Right lobe of liver (tissue), 6 donors: Measurements from ENCODE around the gene EMC6. TPM values are rescaled to one million over a fixed set of nuclear protein-coding genes. Genes with fewer than 3 reads are reported as not detected.

Experiments used
- ATAC-seq, 4 donors: fragments of 200-7000 bp; cut with Tn5 transposase; one replicate each; pipeline ENCODE4 v1.9.1; 2020; ENCODE audit warnings: mild to moderate bottlenecking in 4 of 4, moderate library complexity in 4 of 4
- DNase-seq, 3 donors: peaks; one replicate each; pipeline ENCODE4 v3.0.0-alpha.2; 2020
- H3K27ac ChIP-seq, 3 donors: fragments of 200-600 bp; one replicate each; pipeline ENCODE4 v1.8.0; 2022
- H3K27me3 ChIP-seq, 2 donors: fragments of 200-600 bp; one replicate each; pipeline ENCODE4 v1.8.0; 2022
- H3K36me3 ChIP-seq, 4 donors: fragments of 200-600 bp; sonication (generic) in 1 of 4; one replicate each; pipeline versions ENCODE4 v1.5.1 to v1.8.0; 2017 to 2022; ENCODE audit warnings: control low read depth in 1 of 4
- H3K4me1 ChIP-seq, 4 donors: fragments of 200-600 bp; sonication (generic) in 1 of 4; one replicate each; pipeline versions ENCODE4 v1.5.1 to v1.8.0; 2017 to 2022; ENCODE audit warnings: control low read depth in 1 of 4
- H3K4me3 ChIP-seq, 3 donors: fragments of 200-600 bp; one replicate each; pipeline ENCODE4 v1.8.0; 2022
- H3K9me3 ChIP-seq, 4 donors: fragments of 200-600 bp; sonication (generic) in 1 of 4; one replicate each; pipeline versions ENCODE4 v1.5.1 to v1.8.0; 2017 to 2022; ENCODE audit warnings: control low read depth in 1 of 4
- CTCF ChIP-seq, 4 donors: fragments of 200-600 bp in 3 of 4; fragments of 450-650 bp in 1 of 4; IDR thresholded peaks; one replicate each; pipeline versions ENCODE4 v1.5.1 to v1.8.0; 2016 to 2022; ENCODE audit warnings: antibody characterized with exemption in 4 of 4, mild to moderate bottlenecking in 2 of 4
- POLR2A ChIP-seq: fragments of 450-650 bp; IDR thresholded peaks from one replicate; pipeline ENCODE4 v1.6.1; 2017; ENCODE audit warnings: antibody characterized with exemption, mild to moderate bottlenecking
- WGBS: methylation state at CpG from one replicate; pipeline ENCODE4 v1.1.6; 2018; ENCODE audit warnings: low coverage, low lambda C conversion rate; ENCODE audit not compliant: insufficient coverage; ENCODE audit errors: missing lambda C conversion rate; 5-methylcytosine and 5-hydroxymethylcytosine counted together
- intact Hi-C, 2 donors: fragments of 100-400 bp; cut with DNase I; formaldehyde crosslinking; loops; one replicate each; pipeline versions ENCODE4 v1.11.2 to v1.14.1; 2022
- total RNA-seq, 6 experiments: library from RNA; depleted of rRNA in 2 of 6; stranded (reverse); fragments of >200 nt in 2 of 6; fragmentation: NEBNext Ultra II Directional in 3 of 6; extraction: Animal tissue kit (Norgen Biotek cat#: 25700) in 3 of 6; gene quantifications; one replicate each; pipeline versions ENCODE4 v1.1.0 to v1.2.4, GENCODE V29; 2016 to 2023
- donor health status: DM: no; HTN: yes; CAD: no.
- donor health status: DM: no; HTN: no; CAD: no.
- donor health status: DM: no; HTN: no; CAD: no.
- donor health status: DM: no; HTN: yes; CAD: no.
- donor health status: DM: no; HTN: yes; CAD: no.

Gene EMC6
- total RNA-seq, 6 experiments from 2014 or later = 19.7 to 27.7 (median 24.4) TPM

GRCh38 chr17:3647251-3647650 is 21.4 kb upstream of the EMC6 start:
- Histone ChIP-seq H3K9me3 (no peaks in the 10 kb centered on the region), H3K4me3 (peak overlapping the region in 1 of 3 donors; percentile 23), H3K27ac (peak overlapping the region in 2 of 3 donors; percentile 57 to 60), H3K36me3 (no peaks in the 10 kb centered on the region), H3K4me1 (peaks cover 0 to 13% (median 5%) of the 10 kb centered on the region in 4 donors), H3K27me3 (no peaks in the 10 kb centered on the region)
- peak in 1 of 4 donors; percentile 7 for TF ChIP-seq CTCF (IDR thresholded peaks at IDR 0.05)
- TF ChIP-seq POLR2A = no peak
- ATAC-seq = peak; percentile 77 to 90 (median 82)
- intact Hi-C loops = no loop called here
- peak in 1 of 3 donors; percentile 76 for DNase-seq
- WGBS = 67% methylated on average over 2 of the region's 12 CpGs

DNA sequence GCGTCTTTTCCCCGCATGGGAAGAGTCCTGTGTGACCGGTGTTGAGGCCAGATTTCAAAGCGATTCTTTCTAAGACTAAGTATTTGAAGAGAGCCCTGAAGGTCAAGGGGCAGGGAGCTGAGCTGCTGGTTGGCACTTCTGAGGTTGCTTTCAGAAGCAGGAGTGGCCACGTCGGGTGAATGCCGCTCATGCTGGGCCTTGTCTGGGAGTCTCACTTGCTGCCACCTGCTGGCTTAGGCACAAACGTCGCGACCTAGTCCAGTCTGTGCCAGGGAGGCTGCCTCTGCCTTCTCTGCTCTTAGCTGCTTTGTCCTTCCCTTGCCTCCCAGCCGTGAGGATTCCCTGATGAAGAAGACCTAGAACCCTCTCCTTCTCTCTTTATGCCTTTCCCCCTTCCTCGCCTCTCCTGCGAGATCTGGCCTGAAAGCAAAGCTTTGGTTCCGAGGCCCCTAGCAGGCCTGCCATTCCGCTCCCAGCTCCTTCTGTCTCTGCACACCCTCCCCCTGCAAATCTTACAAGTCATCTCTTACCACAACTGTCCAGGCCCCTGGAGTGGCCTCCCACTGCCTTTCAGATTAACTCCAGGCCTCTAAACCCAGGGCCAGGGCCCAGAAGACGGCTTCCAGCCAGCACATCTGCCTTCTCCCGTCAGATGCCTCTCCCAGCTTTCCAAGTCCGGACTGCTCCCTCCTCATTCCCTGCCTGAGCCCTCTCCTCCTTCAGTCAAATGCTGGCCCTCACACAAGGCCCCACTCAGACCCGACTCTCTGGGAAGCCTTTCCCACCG is 20.6 kb upstream of the EMC6 start:
- H3K36me3 ChIP-seq = no peaks in the 10 kb centered on the region
- H3K9me3 ChIP-seq = no peaks in the 10 kb centered on the region
- intact Hi-C loops = no loop called here
- H3K4me3 ChIP-seq = peak overlapping the region in 1 of 3 donors; percentile 23
- ATAC-seq = peak; percentile 90 to 94 (median 91)
- TF ChIP-seq POLR2A (no peak), CTCF (IDR thresholded peaks at IDR 0.05) (peak; percentile 49 to 67 (median 64))
- H3K4me1 ChIP-seq = peaks cover 0 to 13% (median 5%) of the 10 kb centered on the region in 4 donors
- peak overlapping the region in 2 of 3 donors; percentile 57 to 60 for H3K27ac ChIP-seq
- H3K27me3 ChIP-seq = no peaks in the 10 kb centered on the region
- peak; percentile 77 to 83 (median 81) for DNase-seq
- WGBS = 73% methylated on average over 8 of the region's 20 CpGs

DNA sequence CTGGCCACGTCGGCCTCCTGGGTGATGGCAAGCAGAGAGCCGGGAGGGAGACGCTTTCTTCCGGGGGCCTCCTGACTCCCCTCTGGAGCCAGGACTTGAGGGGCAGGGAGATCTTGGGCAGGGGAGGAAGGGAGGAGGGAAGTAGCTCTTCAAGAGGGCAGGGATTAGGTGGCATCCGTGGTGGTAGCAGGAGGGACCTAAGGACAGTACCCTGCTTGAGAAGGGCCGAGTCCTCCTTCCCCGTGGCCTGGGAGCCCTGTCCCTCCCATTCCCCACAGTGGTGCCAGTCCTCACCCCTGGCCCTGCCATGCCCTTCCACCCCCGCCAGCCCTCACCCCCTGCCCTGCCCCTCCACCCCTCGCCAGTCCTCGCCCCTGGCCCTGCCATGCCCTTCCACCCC is 12.8 kb upstream of the EMC6 start:
- DNase-seq (no peak), ATAC-seq (peak in 1 of 4 donors; percentile 5)
- Histone ChIP-seq H3K36me3 (no peaks in the 10 kb centered on the region), H3K9me3 (no peaks in the 10 kb centered on the region), H3K27me3 (no peaks in the 10 kb centered on the region), H3K4me1 (peaks cover 0 to 1% (median 0%) of the 10 kb centered on the region in 4 donors), H3K4me3 (no peak overlapping the region), H3K27ac (no peak overlapping the region)
- intact Hi-C loops = no loop called here
- WGBS = 88% methylated on average over 2 of the region's 11 CpGs
- no peak for TF ChIP-seq CTCF (IDR thresholded peaks at IDR 0.05)
- no peak for TF ChIP-seq POLR2A

- Histone ChIP-seq H3K9me3 (no peaks in the 10 kb centered on the region), H3K27me3 (no peaks in the 10 kb centered on the region), H3K36me3 (no peaks in the 10 kb centered on the region), H3K4me1 (peaks cover 0 to 7% (median 1%) of the 10 kb centered on the region in 4 donors), H3K4me3 (no peak overlapping the region), H3K27ac (no peak overlapping the region)
- intact Hi-C loops = no loop called here
- no peak for ATAC-seq
- TF ChIP-seq POLR2A = no peak
- TF ChIP-seq CTCF (IDR thresholded peaks at IDR 0.05) = no peak
- no peak for DNase-seq
- 74% methylated on average over 7 of the region's 16 CpGs for WGBS
Observed at GRCh38 chr17:3656353-3656752, 12.3 kb upstream of the EMC6 start.
